OCI-LY7 (cell line): ENCODE measurements around the gene RGS7BP.

Experiments used
- CTCF ChIP-seq: fragments of 200-600 bp; sonication (generic); conservative IDR thresholded peaks from 2 replicates; pipeline ENCODE4 v1.5.1; 2014; ENCODE audit warnings: mild to moderate bottlenecking, antibody characterized with exemption, low read length, moderate library complexity, mixed read lengths
- EZH2phosphoT487 ChIP-seq: fragments of 200-600 bp; sonication (generic); IDR thresholded peaks from 2 replicates; pipeline ENCODE4 v1.6.1; 2018; ENCODE audit warnings: low read depth, borderline replicate concordance, mild to moderate bottlenecking, mixed run types, antibody characterized with exemption, low read length, moderate library complexity, mixed read lengths

- TF ChIP-seq CTCF (no peak), EZH2phosphoT487 (no peak)
These were observed 52.1 kb downstream of the RGS7BP start for GRCh38 chr5:64557911-64558310.
